Keratinocyte (primary cell): ENCODE measurements around the gene ZNF275. TPM values are rescaled to one million over a fixed set of nuclear protein-coding genes. Genes with fewer than 3 reads are reported as not detected.

Experiments used
- DNase-seq: peaks from one replicate; pipeline ENCODE4 v3.0.0-alpha.2; 2011; ENCODE audit warnings: low read depth, missing footprints, low spot score
- FAIRE-seq: peaks from 2 replicates; lab custom pipeline; 2011; peaks lifted over from hg19 to GRCh38; lab: Jason Lieb, UNC
- H2AFZ ChIP-seq: 2 replicates; pipeline ENCODE4 v1.6.0; 2012; ENCODE audit warnings: low read length, control low read depth, inconsistent platforms; ENCODE audit not compliant: control insufficient read depth
- H3K27ac ChIP-seq: 2 replicates; pipeline ENCODE4 v1.5.1; 2011; ENCODE audit warnings: low read length; ENCODE audit not compliant: control insufficient read depth, insufficient read depth
- H3K27me3 ChIP-seq: 3 replicates; pipeline ENCODE4 v1.6.0; 2011; ENCODE audit warnings: low read length; ENCODE audit not compliant: control insufficient read depth, insufficient read depth; ENCODE audit errors: extremely low read depth
- H3K36me3 ChIP-seq, 2 experiments: 2 replicates in 1 of 2; 3 replicates in 1 of 2; pipeline ENCODE4 v1.5.1; 2011; ENCODE audit warnings: low read length in 2 of 2, mild to moderate bottlenecking in 1 of 2; ENCODE audit not compliant: control insufficient read depth in 2 of 2, insufficient read depth in 2 of 2; ENCODE audit errors: extremely low read depth in 1 of 2
- H3K4me1 ChIP-seq: 3 replicates; pipeline ENCODE4 v1.5.1; 2011; ENCODE audit warnings: low read length; ENCODE audit not compliant: control insufficient read depth, insufficient read depth; ENCODE audit errors: extremely low read depth
- H3K4me2 ChIP-seq: 3 replicates; pipeline ENCODE4 v1.6.0; 2011; ENCODE audit warnings: low read depth, low read length; ENCODE audit not compliant: control insufficient read depth, insufficient read depth; ENCODE audit errors: extremely low read depth
- H3K4me3 ChIP-seq, 3 experiments: fragments of 200-600 bp in 1 of 3; sonication (generic) in 1 of 3; 2 replicates in 2 of 3; 3 replicates in 1 of 3; pipeline ENCODE4 v1.5.1; 2011 to 2016; ENCODE audit warnings: low read length in 3 of 3, mild to moderate bottlenecking in 3 of 3, control low read depth in 2 of 3, inconsistent platforms in 1 of 3, low read depth in 1 of 3, mixed read lengths in 1 of 3, mixed run types in 1 of 3, moderate library complexity in 1 of 3; ENCODE audit not compliant: control insufficient read depth in 2 of 3, insufficient read depth in 2 of 3; ENCODE audit errors: extremely low read depth in 1 of 3
- H3K79me2 ChIP-seq: 2 replicates; pipeline ENCODE4 v1.6.0; 2012; ENCODE audit warnings: low read length; ENCODE audit not compliant: control insufficient read depth, insufficient read depth
- H3K9ac ChIP-seq: 3 replicates; pipeline ENCODE4 v1.6.0; 2011; ENCODE audit warnings: low read length; ENCODE audit not compliant: control insufficient read depth, insufficient read depth; ENCODE audit errors: extremely low read depth
- H3K9me1 ChIP-seq: 3 replicates; pipeline ENCODE4 v1.6.0; 2011; ENCODE audit warnings: low read length; ENCODE audit not compliant: control insufficient read depth, insufficient read depth; ENCODE audit errors: extremely low read depth
- H3K9me3 ChIP-seq: 2 replicates; pipeline ENCODE4 v1.5.1; 2012; ENCODE audit warnings: low read depth, low read length; ENCODE audit not compliant: control insufficient read depth
- H4K20me1 ChIP-seq: 3 replicates; pipeline ENCODE4 v1.6.0; 2011; ENCODE audit warnings: low read length; ENCODE audit not compliant: control insufficient read depth, insufficient read depth; ENCODE audit errors: extremely low read depth
- EZH2 ChIP-seq: IDR thresholded peaks from one replicate; pipeline ENCODE4 v1.6.1; 2012; ENCODE audit warnings: inconsistent platforms, mild to moderate bottlenecking, low read length, moderate library complexity
- dilution Hi-C: fragments of 300-500 bp; cut with MboI; formaldehyde crosslinking; loops from one replicate; pipeline ENCODE4 v1.7.0; 2020; ENCODE audit warnings: low sequenced_read_pairs; ENCODE audit not compliant: extremely low pct_ligation_motif_present
- polyA plus RNA-seq, 5 experiments: library from polyadenylated mRNA; depleted of rRNA in 3 of 5; stranded (reverse) in 3 of 5; stranded (forward) in 1 of 5; unstranded in 1 of 5; fragments of >200 nt; gene quantifications; 1 replicate in 1 of 5; 2 replicates in 3 of 5; 3 replicates in 1 of 5; pipeline versions ENCODE4 v1.2.1 to v1.2.3, GENCODE V29; 2011 to 2012; ENCODE audit warnings: missing spikeins in 2 of 5, low read depth in 1 of 5, low replicate concordance in 1 of 5
- TF ChIP-seq, protein P1 (sequence below), 3 experiments: IDR thresholded peaks in 1 of 3; conservative IDR thresholded peaks in 1 of 3; optimal IDR thresholded peaks in 1 of 3; 2 replicates in 2 of 3; 3 replicates in 1 of 3; pipeline versions ENCODE3 to v1.5.1; 2011; ENCODE audit warnings: low read length in 3 of 3, mild to moderate bottlenecking in 3 of 3, moderate library complexity in 2 of 3, control low read depth in 1 of 3, inconsistent platforms in 1 of 3; ENCODE audit not compliant: insufficient read depth in 2 of 3; ENCODE audit errors: extremely low read depth in 1 of 3

ZNF275 gene
- polyA plus RNA-seq, 1 donor (not counting 4 experiments of a cell fraction or from before 2014, with no cell fraction given) = 5.3 TPM

GRCh38 chrX:153397256-153397960 lies 63.5 kb downstream of the ZNF275 start:
- FAIRE-seq = no peak
- H3K4me1 ChIP-seq = no peaks in the 10 kb centered on the region
- dilution Hi-C loops = no loop called here

DNA sequence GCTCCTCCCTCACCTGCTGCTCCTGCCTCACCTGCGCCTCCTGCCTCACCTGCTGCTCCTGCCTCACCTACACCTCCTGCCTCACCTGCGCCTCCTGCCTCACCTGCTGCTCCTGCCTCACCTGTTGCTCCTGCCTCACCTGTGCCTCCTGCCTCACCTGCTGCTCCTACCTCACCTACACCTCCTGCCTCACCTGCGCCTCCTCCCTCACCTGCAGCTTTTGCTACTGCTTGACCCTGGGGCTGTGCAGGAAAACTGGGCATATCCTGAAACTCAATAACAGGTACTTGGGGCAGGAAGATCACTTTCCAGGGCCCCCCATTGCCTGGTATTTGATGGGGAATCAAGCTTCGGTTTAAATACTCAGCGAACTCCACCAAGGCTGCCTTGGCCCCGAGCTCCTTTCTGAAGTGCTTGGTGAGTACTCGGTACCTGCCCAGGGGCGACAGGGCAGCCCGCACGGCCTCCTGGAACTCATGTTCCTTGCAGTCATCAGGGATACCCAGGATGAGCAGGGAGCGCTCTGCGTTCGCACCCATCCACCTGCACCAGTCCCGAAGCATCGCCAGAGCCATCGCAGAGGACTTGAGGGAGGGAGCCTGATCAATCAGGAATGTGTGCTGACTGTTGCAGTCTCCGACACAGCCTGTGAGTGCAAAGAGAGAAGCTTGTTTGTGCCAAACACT lies 64.5 kb downstream of the ZNF275 start:
- FAIRE-seq (no peak), DNase-seq (no peak)
- no peaks in the 10 kb centered on the region for H3K36me3 ChIP-seq
- no peaks in the 10 kb centered on the region for H3K27me3 ChIP-seq
- no peaks in the 10 kb centered on the region for H3K79me2 ChIP-seq
- no peak overlapping the region for H3K4me2 ChIP-seq
- no peak for TF ChIP-seq EZH2
- TF ChIP-seq, protein P1, sequence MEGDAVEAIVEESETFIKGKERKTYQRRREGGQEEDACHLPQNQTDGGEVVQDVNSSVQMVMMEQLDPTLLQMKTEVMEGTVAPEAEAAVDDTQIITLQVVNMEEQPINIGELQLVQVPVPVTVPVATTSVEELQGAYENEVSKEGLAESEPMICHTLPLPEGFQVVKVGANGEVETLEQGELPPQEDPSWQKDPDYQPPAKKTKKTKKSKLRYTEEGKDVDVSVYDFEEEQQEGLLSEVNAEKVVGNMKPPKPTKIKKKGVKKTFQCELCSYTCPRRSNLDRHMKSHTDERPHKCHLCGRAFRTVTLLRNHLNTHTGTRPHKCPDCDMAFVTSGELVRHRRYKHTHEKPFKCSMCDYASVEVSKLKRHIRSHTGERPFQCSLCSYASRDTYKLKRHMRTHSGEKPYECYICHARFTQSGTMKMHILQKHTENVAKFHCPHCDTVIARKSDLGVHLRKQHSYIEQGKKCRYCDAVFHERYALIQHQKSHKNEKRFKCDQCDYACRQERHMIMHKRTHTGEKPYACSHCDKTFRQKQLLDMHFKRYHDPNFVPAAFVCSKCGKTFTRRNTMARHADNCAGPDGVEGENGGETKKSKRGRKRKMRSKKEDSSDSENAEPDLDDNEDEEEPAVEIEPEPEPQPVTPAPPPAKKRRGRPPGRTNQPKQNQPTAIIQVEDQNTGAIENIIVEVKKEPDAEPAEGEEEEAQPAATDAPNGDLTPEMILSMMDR (optimal IDR thresholded peaks at IDR 0.05 in 1 of 3, IDR thresholded peaks at IDR 0.05 in 1 of 3, conservative IDR thresholded peaks at IDR 0.05 in 1 of 3; ENCODE audit: extremely low read depth in 1 of 3, insufficient read depth in 2 of 3, low read length in 3 of 3) = no peak
- H3K4me1 ChIP-seq = no peaks in the 10 kb centered on the region
- no peaks in the 10 kb centered on the region for H4K20me1 ChIP-seq
- dilution Hi-C loops = no loop called here
- H2AFZ ChIP-seq = no peak overlapping the region
- H3K4me3 ChIP-seq = no peak overlapping the region
- no peaks in the 10 kb centered on the region for H3K9me1 ChIP-seq
- peaks cover 2% of the 10 kb centered on the region for H3K9me3 ChIP-seq
- H3K9ac ChIP-seq = no peak overlapping the region
- H3K27ac ChIP-seq = no peak overlapping the region

More at GRCh38 chrX:153397256-153397960, 63.5 kb downstream of the ZNF275 start:
- no peaks in the 10 kb centered on the region for H3K79me2 ChIP-seq
- no peaks in the 10 kb centered on the region for H3K27me3 ChIP-seq
- no peak for DNase-seq
- no peak overlapping the region for H3K27ac ChIP-seq
- TF ChIP-seq EZH2 = no peak
- TF ChIP-seq, protein P1 (optimal IDR thresholded peaks at IDR 0.05 in 1 of 3, IDR thresholded peaks at IDR 0.05 in 1 of 3, conservative IDR thresholded peaks at IDR 0.05 in 1 of 3; ENCODE audit: extremely low read depth in 1 of 3, insufficient read depth in 2 of 3, low read length in 3 of 3) = no peak
- H2AFZ ChIP-seq = no peak overlapping the region
- peaks cover 2% of the 10 kb centered on the region for H3K9me3 ChIP-seq
- H4K20me1 ChIP-seq = no peaks in the 10 kb centered on the region
- H3K36me3 ChIP-seq = no peaks in the 10 kb centered on the region
- H3K4me2 ChIP-seq = no peak overlapping the region
- no peak overlapping the region for H3K4me3 ChIP-seq
- H3K9me1 ChIP-seq = no peaks in the 10 kb centered on the region
- H3K9ac ChIP-seq = no peak overlapping the region
